IPS-18c (cell line): ENCODE results near the gene IFIT1B.
"Not testable (repeated sequence)": the region's sequence is repeated elsewhere in the genome, so short reads cannot be mapped to it uniquely, and the experiment has no call there.

ENCODE experiments used
- H3K4me3 ChIP-seq: 2 replicates; pipeline ENCODE4 v1.7.0; 2013; ENCODE audit warnings: low read depth, mild to moderate bottlenecking, low read length, moderate library complexity; ENCODE audit not compliant: insufficient read depth
- H3K9me3 ChIP-seq: one replicate; pipeline ENCODE4 v1.6.1; 2013; ENCODE audit warnings: mild to moderate bottlenecking, low read length, moderate library complexity; ENCODE audit not compliant: control insufficient read depth, insufficient read depth

Gene IFIT1B

GRCh38 chr10:89367529-89367928, 10.3 kb upstream of the IFIT1B start:
- Histone ChIP-seq H3K4me3 (no peak overlapping the region), H3K9me3 (no peaks in the 10 kb centered on the region)

DNA sequence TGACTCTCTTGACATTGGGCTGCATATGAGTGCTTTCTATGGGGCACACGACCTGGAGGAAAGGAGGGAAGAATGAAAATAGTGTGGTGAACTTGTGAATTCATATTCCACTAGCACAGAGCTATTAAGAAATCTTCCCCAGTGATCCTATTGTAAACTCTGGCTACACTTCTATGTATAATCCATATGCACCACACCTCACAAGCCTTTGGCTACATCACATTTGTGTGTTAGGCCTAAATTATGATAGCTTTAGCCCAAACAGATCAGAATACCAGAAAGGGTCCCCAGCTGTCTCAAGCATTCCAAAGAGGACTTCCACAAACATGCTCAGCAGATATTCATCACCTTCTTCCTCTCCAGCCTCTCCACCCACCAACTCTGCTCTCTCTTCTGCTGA, 9.7 kb upstream of the IFIT1B start:
- no peak overlapping the region for H3K4me3 ChIP-seq
- H3K9me3 ChIP-seq, result no peaks in the 10 kb centered on the region

- Histone ChIP-seq H3K9me3 (no peaks in the 10 kb centered on the region), H3K4me3 (no peak overlapping the region)
Observed at GRCh38 chr10:89369156-89370105, 8.4 kb upstream of the IFIT1B start.

DNA sequence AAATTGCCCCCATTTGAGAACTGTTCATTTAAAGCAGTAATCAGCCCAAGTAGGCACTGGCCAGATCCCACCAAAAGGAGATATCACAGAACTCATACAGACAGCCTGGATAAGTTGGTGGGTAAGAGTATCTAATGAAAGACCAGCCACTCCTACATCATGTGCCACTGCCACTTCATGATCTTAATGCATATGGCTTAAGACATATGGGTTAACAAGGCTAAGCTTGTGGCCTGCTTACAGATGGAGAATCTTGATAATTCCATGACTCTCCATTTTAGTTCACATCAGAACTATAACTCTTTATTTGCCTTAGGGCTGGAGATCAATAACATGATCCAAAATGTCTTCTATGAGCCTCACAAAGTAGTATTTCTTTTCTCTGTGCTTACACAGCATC, 6.8 kb upstream of the IFIT1B start:
- no peaks in the 10 kb centered on the region for H3K9me3 ChIP-seq
- H3K4me3 ChIP-seq, result no peak overlapping the region

- Histone ChIP-seq H3K4me3 (no peak overlapping the region), H3K9me3 (no peaks in the 10 kb centered on the region)
Observed at GRCh38 chr10:89371987-89372386, 5.9 kb upstream of the IFIT1B start.

DNA sequence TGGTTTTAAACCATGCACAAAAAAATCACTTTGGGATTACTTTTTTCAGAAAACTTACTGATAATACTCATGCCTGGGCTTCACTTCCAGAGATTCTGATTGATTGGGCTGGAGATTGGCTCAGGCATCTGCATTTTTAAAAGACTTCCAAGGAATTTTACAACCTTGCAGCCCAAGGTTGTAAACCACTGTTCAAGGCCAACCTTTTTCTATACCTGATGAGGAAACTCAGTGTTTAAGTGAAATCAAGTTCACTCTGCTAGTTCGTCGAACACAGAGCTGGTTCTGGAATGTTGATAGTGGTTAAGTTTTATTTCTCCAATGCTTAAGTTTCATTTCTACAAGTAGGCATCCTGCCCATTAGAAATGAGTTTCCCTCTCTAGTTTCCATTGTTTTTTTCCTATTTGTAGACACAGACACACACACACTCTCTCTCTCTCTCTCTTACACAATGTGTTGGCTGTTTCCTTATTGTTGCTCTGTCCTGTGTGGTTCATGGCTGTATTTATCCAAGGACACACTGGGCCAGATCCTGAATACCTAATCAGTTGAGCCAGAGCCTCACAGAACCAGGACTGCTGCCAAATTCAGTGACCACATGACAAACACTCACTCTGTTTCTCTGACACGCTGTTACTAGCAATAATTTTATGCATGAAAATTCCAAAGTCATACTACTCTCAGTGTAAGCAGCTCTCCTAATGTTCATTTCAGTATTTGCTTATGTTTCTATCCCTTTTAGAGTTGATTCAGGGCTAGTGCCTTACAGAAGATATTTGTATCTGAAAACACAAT, 3.7 kb upstream of the IFIT1B start:
- Histone ChIP-seq H3K4me3 (no peak overlapping the region), H3K9me3 (no peaks in the 10 kb centered on the region)

- Histone ChIP-seq H3K9me3 (no peaks in the 10 kb centered on the region), H3K4me3 (no peak overlapping the region)
Observed at GRCh38 chr10:89374713-89375141, 3.1 kb upstream of the IFIT1B start.

DNA sequence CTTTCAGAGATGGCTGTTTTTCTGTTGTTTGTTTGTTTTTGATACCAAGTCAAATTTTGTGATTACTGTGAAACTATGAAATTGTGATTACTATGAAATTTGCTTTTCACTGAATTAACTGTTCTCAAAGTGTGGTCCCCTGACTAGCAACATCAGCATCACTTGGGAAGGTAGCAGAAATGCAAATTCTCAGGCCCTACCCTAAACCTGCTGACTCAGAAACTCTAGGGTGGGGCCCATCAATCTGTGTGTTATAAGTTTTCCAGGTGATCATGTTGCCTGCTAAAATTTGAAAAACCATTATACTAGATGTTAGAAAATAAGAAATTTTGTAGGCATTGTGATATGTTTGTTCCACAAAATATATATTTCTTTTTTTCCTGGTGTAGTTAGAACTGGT, 1.2 kb downstream of the IFIT1B start:
- Histone ChIP-seq H3K4me3 (no peak overlapping the region), H3K9me3 (no peaks in the 10 kb centered on the region)

GRCh38 chr10:89382757-89383156, 4.9 kb downstream of the IFIT1B start:
- no peaks in the 10 kb centered on the region for H3K9me3 ChIP-seq
- no peak overlapping the region for H3K4me3 ChIP-seq

- H3K9me3 ChIP-seq, result no peaks in the 10 kb centered on the region
- H3K4me3 ChIP-seq, result no peak overlapping the region
Observed at GRCh38 chr10:89384474-89385340, 6.9 kb downstream of the IFIT1B start.

DNA sequence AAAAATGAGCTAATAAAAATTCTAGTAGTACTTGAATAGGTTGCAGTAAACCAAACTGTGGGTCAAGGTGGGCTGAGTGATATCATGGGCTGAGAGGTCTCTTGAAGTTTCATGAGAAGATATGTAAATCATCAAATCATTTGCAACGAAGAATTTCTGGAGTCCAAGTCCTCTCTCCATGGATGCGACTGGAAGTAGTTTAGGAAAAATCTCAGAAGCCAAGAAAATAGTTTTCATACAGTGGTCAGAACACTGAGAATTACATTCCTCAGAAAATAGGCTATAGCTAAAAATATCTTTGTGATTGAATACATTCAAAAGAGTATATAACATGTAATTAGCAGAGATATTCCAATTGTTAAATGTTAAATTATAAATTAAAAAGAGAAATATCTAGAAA, 10.9 kb downstream of the IFIT1B start:
- Histone ChIP-seq H3K4me3 (no peak overlapping the region), H3K9me3 (no peaks in the 10 kb centered on the region)

DNA sequence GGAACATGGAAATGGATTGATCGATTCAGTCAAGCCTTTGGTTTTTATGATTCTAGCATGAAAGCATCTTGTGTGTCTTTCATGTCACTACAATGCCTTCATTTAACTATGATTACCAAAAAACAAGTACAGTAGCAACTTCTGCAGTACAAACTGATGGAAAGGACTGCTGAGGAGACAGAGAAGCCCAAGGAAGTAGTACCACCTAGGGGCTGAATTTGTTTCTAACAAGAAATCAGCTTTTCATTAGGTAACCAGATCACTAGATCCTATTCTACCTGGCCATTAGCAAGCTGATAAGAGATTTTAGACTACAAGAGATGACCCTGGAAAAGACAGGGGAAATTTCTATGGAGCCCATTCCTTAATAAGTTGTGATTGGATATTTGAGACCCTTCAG, 11.4 kb downstream of the IFIT1B start:
- Histone ChIP-seq H3K4me3 (no peak overlapping the region), H3K9me3 (no peaks in the 10 kb centered on the region)

GRCh38 chr10:89390476-89391225, 12.8 kb downstream of the IFIT1B start:
- no peak overlapping the region for H3K4me3 ChIP-seq
- H3K9me3 ChIP-seq, result no peaks in the 10 kb centered on the region

- not testable (repeated sequence) for H3K4me3 ChIP-seq, H3K9me3 ChIP-seq
Observed at GRCh38 chr10:89391226-89391576, 13.3 kb downstream of the IFIT1B start.

DNA sequence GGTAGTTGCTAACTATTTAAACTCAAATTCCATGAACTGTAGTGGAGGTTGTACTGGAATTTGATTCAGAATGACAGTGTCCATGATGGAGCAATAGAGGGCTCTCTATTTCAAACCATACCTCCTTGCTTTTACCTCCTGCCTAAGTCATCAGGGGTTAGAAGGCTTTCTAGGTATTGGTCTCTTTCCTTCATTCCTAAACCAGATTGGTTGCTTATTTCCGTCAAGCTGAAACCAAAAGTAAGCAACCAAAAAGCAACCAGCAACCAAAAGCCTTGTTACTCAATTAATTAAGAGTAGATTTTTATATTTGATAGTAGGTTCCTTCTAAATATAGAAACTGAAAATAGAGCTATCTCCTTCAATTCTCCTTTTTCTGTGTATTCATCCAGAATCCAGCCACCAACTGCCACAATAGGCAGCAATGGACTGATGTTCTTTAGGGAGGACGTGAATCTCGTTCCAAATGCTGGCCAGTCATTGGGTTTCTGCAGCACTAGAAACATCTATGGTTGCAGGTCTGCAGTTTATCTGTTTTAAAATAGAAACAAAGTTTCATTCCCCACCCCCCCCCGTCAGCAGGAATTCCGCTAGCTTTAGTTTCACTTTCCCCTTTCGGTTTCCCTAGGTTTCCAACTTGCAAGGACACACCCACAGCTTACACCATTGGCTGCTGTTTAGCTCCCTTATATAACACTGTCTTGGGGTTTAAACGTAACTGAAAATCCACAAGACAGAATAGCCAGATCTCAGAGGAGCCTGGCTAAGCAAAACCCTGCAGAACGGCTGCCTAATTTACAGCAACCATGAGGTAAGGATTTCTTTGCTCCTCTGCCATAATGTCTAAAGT, 14.3 kb downstream of the IFIT1B start, which contains the start of gene IFIT1:
IFIT1 (plus strand) TSS at position 717 of the 850 bp plus-strand sequence; CDS start at position 807, 90 bp downstream.
- H3K4me3 ChIP-seq, result peak within 1 kb of the TSS; percentile 47
- no peaks in the 10 kb centered on the region for H3K9me3 ChIP-seq

- H3K9me3 ChIP-seq, result no peaks in the 10 kb centered on the region
- H3K4me3 ChIP-seq, result no peak overlapping the region; the same call in 1 of the 2 replicates
Observed at GRCh38 chr10:89392974-89393373, 15.1 kb downstream of the IFIT1B start.
